Activated naive CD8-positive, alpha-beta T cell (primary cell): ENCODE data around the gene RAD9A.
A peak's percentile ranks its signal among the peaks of the same experiment; 100 is the strongest.

Source experiments
- H3K27ac Mint-ChIP-seq: one replicate; pipeline ENCODE4 v1.8.0; 2021; ENCODE audit warnings: mixed read lengths
- H3K27me3 Mint-ChIP-seq: one replicate; pipeline ENCODE4 v1.8.0; 2021; ENCODE audit warnings: mixed read lengths
- H3K36me3 Mint-ChIP-seq: one replicate; pipeline ENCODE4 v1.8.0; 2021; ENCODE audit warnings: mixed read lengths
- H3K4me1 Mint-ChIP-seq: one replicate; pipeline ENCODE4 v1.8.0; 2021; ENCODE audit warnings: low read depth, mixed read lengths
- H3K4me3 Mint-ChIP-seq: one replicate; pipeline ENCODE4 v1.8.0; 2021; ENCODE audit warnings: mild to moderate bottlenecking, mixed read lengths
- H3K9me3 Mint-ChIP-seq: one replicate; pipeline ENCODE4 v1.8.0; 2021; ENCODE audit warnings: low read depth, mixed read lengths

Gene RAD9A

GRCh38 chr11:67376873-67377808 lies 14.6 kb upstream of the RAD9A start:
- H3K4me1 Mint-ChIP-seq, result peaks cover 17% of the 10 kb centered on the region
- H3K36me3 Mint-ChIP-seq, result no peaks in the 10 kb centered on the region
- no peaks in the 10 kb centered on the region for H3K27me3 Mint-ChIP-seq
- H3K27ac Mint-ChIP-seq, result no peak overlapping the region
- H3K9me3 Mint-ChIP-seq, result no peaks in the 10 kb centered on the region
- H3K4me3 Mint-ChIP-seq, result peak overlapping the region; percentile 7

GRCh38 chr11:67378544-67378943 lies 13.2 kb upstream of the RAD9A start:
- Mint-ChIP-seq H3K36me3 (no peaks in the 10 kb centered on the region), H3K9me3 (no peaks in the 10 kb centered on the region), H3K27ac (no peak overlapping the region), H3K27me3 (no peaks in the 10 kb centered on the region), H3K4me3 (no peak overlapping the region), H3K4me1 (peaks cover 18% of the 10 kb centered on the region)

GRCh38 chr11:67379061-67380058 lies 12.4 kb upstream of the RAD9A start:
- Mint-ChIP-seq H3K36me3 (no peaks in the 10 kb centered on the region), H3K4me3 (no peak overlapping the region), H3K27me3 (no peaks in the 10 kb centered on the region), H3K27ac (no peak overlapping the region), H3K9me3 (no peaks in the 10 kb centered on the region), H3K4me1 (peaks cover 13% of the 10 kb centered on the region)

- Mint-ChIP-seq H3K36me3 (no peaks in the 10 kb centered on the region), H3K27ac (no peak overlapping the region), H3K27me3 (no peaks in the 10 kb centered on the region), H3K4me1 (peaks cover 4% of the 10 kb centered on the region), H3K4me3 (no peak overlapping the region), H3K9me3 (no peaks in the 10 kb centered on the region)
Observed at GRCh38 chr11:67381244-67381972, 10.4 kb upstream of the RAD9A start.

DNA sequence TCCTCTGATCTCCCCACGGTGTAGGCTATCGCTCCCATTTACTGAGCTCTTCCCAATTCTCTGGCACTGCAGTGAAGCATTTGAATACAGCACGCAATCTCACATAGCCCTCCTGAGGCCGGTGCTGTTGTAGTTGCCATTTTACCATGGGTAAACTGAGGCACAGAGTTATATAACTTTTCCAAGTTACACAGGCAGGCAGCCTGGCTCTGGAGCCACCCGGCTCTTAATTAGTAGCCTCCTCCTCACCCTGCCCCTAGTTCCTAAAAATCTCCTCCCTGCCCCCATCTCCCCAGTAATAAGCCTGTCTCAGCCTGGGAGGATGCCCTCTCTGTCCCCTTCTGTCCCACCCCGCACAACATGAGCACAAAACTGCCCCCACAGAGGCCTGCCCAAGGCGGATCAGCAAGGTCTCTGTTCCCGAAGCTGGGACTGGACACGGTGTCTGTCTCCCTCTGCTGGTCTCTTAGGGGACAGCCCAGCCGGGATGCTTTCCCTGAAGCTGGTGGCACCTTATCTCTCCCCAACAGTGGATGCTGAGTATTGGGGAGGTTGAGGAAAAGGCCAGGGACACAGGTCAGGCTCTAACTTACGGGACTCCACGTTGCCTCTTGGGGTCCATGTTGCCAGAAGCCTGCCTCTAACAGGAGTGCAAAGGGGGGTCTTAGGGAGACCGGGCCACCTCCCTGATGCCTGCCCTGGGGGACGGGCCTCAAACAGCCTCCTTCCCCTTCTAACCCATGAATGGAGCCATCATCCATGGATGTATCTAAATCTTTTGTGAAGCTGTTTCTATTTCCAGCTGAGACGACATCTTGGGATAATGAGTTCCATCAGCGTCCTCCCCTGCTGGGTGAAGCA lies 9.3 kb upstream of the RAD9A start:
- Mint-ChIP-seq H3K36me3 (no peaks in the 10 kb centered on the region), H3K27ac (no peak overlapping the region), H3K4me1 (peaks cover 4% of the 10 kb centered on the region), H3K4me3 (no peak overlapping the region), H3K9me3 (no peaks in the 10 kb centered on the region), H3K27me3 (no peaks in the 10 kb centered on the region)

- Mint-ChIP-seq H3K27me3 (no peaks in the 10 kb centered on the region), H3K27ac (no peak overlapping the region), H3K4me1 (peaks cover 16% of the 10 kb centered on the region), H3K9me3 (no peaks in the 10 kb centered on the region), H3K4me3 (no peak overlapping the region), H3K36me3 (no peaks in the 10 kb centered on the region)
Observed at GRCh38 chr11:67384851-67385366, 6.9 kb upstream of the RAD9A start.

DNA sequence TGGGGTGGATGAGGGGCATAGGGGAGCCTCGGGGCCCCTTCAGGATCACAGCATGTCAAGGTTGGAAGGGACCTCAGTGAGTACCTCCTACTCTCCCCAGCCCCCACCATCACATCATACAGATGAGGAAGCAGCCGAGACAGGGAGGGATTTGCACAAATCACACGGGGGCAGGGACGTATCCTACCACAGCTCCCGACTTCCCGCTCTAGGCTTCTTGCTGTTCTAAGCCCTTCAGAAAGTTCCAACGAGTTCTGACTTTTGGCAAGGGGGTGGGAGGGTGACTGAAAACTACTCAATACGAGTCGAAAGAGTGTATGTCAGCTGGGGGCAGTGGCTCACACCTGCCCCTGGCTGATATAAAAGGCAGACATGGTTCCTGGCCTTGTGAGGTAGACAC lies 4.7 kb upstream of the RAD9A start:
- Mint-ChIP-seq H3K27me3 (no peaks in the 10 kb centered on the region), H3K27ac (no peak overlapping the region), H3K4me1 (peaks cover 22% of the 10 kb centered on the region), H3K36me3 (no peaks in the 10 kb centered on the region), H3K9me3 (no peaks in the 10 kb centered on the region), H3K4me3 (no peak overlapping the region)

- Mint-ChIP-seq H3K27ac (no peak overlapping the region), H3K4me3 (no peak overlapping the region), H3K36me3 (no peaks in the 10 kb centered on the region), H3K4me1 (peaks cover 23% of the 10 kb centered on the region), H3K9me3 (no peaks in the 10 kb centered on the region), H3K27me3 (no peaks in the 10 kb centered on the region)
Observed at GRCh38 chr11:67387518-67387917, 4.3 kb upstream of the RAD9A start.

GRCh38 chr11:67389477-67389876 lies 2.3 kb upstream of the RAD9A start:
- Mint-ChIP-seq H3K4me3 (peak overlapping the region; percentile 73), H3K4me1 (peaks cover 32% of the 10 kb centered on the region), H3K36me3 (no peaks in the 10 kb centered on the region), H3K27me3 (no peaks in the 10 kb centered on the region), H3K9me3 (no peaks in the 10 kb centered on the region), H3K27ac (peak overlapping the region; percentile 72)

DNA sequence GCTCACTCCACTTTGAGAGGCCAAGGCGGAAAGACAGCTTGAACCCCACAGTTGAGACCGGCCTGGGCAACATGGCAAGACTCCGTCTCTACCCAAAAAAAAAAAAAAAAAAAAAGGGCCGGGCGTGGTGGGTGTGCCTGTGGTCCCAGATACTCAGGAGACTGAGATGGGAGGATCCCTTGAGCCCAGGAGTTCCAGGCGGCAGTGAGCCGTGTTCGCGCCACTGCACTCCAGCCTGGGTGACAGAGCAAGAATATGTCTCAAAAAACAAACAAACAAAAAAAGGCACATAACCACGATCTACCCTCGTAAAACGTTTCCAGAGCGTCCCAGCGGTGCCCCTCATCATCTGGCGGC lies 861 bp upstream of the RAD9A start:
- peaks cover 32% of the 10 kb centered on the region for H3K4me1 Mint-ChIP-seq
- peak overlapping the region; percentile 94 for H3K4me3 Mint-ChIP-seq
- no peaks in the 10 kb centered on the region for H3K36me3 Mint-ChIP-seq
- peak overlapping the region; percentile 87 for H3K27ac Mint-ChIP-seq
- H3K9me3 Mint-ChIP-seq, result no peaks in the 10 kb centered on the region
- H3K27me3 Mint-ChIP-seq, result no peaks in the 10 kb centered on the region

- Mint-ChIP-seq H3K4me1 (peaks cover 39% of the 10 kb centered on the region), H3K4me3 (peak overlapping the region; percentile 94), H3K27me3 (no peaks in the 10 kb centered on the region), H3K36me3 (no peaks in the 10 kb centered on the region), H3K27ac (peak overlapping the region; percentile 68), H3K9me3 (no peaks in the 10 kb centered on the region)
Observed at GRCh38 chr11:67392183-67392715, 463 bp downstream of the RAD9A start.

GRCh38 chr11:67393437-67393836 lies 1.7 kb downstream of the RAD9A start:
- H3K9me3 Mint-ChIP-seq, result no peaks in the 10 kb centered on the region
- no peak overlapping the region for H3K27ac Mint-ChIP-seq
- no peaks in the 10 kb centered on the region for H3K36me3 Mint-ChIP-seq

DNA sequence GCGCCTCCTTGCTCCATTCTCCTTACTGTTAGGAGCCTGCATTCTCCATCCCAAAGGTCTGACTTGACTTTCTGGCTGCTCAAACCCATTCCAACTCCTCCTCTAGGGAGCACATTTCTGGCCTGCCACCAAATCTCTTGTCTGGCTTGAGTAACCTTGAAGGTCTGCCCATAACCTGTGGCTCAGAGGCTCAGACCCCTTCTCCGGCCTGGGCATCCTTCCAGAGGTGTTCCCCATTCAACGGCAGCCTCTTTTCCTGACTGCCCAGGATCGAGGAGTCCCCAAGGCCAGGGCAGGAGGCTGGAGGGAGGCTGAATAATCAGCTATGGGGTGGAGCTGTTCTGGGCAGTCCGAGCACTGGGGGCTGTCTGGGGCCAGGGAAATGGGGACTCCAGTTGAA lies 2.2 kb downstream of the RAD9A start:
- H3K27ac Mint-ChIP-seq, result peak overlapping the region; percentile 30
- H3K27me3 Mint-ChIP-seq, result no peaks in the 10 kb centered on the region
- peak overlapping the region; percentile 67 for H3K4me3 Mint-ChIP-seq
- no peaks in the 10 kb centered on the region for H3K9me3 Mint-ChIP-seq
- no peaks in the 10 kb centered on the region for H3K36me3 Mint-ChIP-seq
- peaks cover 47% of the 10 kb centered on the region for H3K4me1 Mint-ChIP-seq

More at GRCh38 chr11:67393437-67393836, 1.7 kb downstream of the RAD9A start:
- Mint-ChIP-seq H3K4me3 (peak overlapping the region; percentile 94), H3K4me1 (peaks cover 48% of the 10 kb centered on the region), H3K27me3 (no peaks in the 10 kb centered on the region)
